HepG2 (cell line): ENCODE results near the gene HSD11B1L. TPM values are rescaled to one million over a fixed set of nuclear protein-coding genes. Genes with fewer than 3 reads are reported as not detected.

Experiments
- ATAC-seq: fragments of 200-7000 bp; cut with Tn5 transposase; 3 replicates; pipeline ENCODE4 v1.9.1; 2020; ENCODE audit warnings: mild to moderate bottlenecking, moderate library complexity
- BruUV-seq: library from RNA; stranded (reverse); fragments of 400-500 nt; replicated peaks from 2 replicates; lab custom pipeline; 2021; lab: Mats Ljungman, UMichigan
- CTCF ChIA-PET: fragments of 300-600 bp; formaldehyde crosslinking; extraction: SDS; loops from one replicate; lab custom pipeline; 2021; ENCODE audit warnings: low total read pairs, inconsistent platforms, low intra/inter-chr PET ratio; lab: Yijun Ruan, JAX
- POLR2A ChIA-PET: fragments of 350-600 bp; sonication (Branson Sonifier 250); formaldehyde crosslinking; loops from one replicate; lab custom pipeline; 2020; ENCODE audit warnings: antibody characterized with exemption, inconsistent platforms; lab: Yijun Ruan, JAX
- DNase-seq: peaks from one replicate; pipeline ENCODE4 v3.0.0-alpha.2; 2015; ENCODE audit warnings: low spot score
- FAIRE-seq: peaks from 3 replicates; lab custom pipeline; 2011; peaks lifted over from hg19 to GRCh38; lab: Jason Lieb, UNC
- H2AFZ ChIP-seq: one replicate; pipeline ENCODE4 v1.6.1; 2011; ENCODE audit warnings: low read length, inconsistent platforms
- H3K27ac ChIP-seq: fragments of 300-600 bp; 3 replicates; pipeline ENCODE4 v1.8.0; 2011; ENCODE audit warnings: mixed run types, mild to moderate bottlenecking, mixed read lengths, low read length, inconsistent platforms; ENCODE audit not compliant: insufficient read depth; ENCODE audit errors: extremely low read length
- H3K27me3 ChIP-seq, 2 experiments: fragments of 200-600 bp in 1 of 2; 2 replicates in 1 of 2; 3 replicates in 1 of 2; pipeline versions ENCODE4 v1.6.0 to v1.8.0; 2011; ENCODE audit warnings: low read length in 2 of 2, mild to moderate bottlenecking in 2 of 2, moderate library complexity in 2 of 2, inconsistent platforms in 1 of 2; ENCODE audit not compliant: insufficient read depth in 2 of 2, control insufficient read depth in 1 of 2
- H3K36me3 ChIP-seq, 2 experiments: fragments of 200-600 bp in 1 of 2; replicated peaks in 1 of 2; 2 replicates in 1 of 2; 3 replicates in 1 of 2; pipeline versions ENCODE4 v1.5.1 to v1.8.0; 2011; ENCODE audit warnings: low read length in 2 of 2, inconsistent platforms in 1 of 2; ENCODE audit not compliant: insufficient read depth in 2 of 2, control insufficient read depth in 1 of 2
- H3K4me1 ChIP-seq: 2 replicates; pipeline ENCODE4 v1.5.1; 2012; ENCODE audit warnings: low read length, inconsistent platforms; ENCODE audit not compliant: insufficient read depth
- H3K4me2 ChIP-seq: 2 replicates; pipeline ENCODE4 v1.6.0; 2011; ENCODE audit warnings: low read depth, low read length, inconsistent platforms
- H3K4me3 ChIP-seq, 3 experiments: fragments of 200-600 bp in 1 of 3; sonication (generic), shearing (Covaris generic) in 1 of 3; replicated peaks in 1 of 3; 2 replicates each; pipeline ENCODE4 v1.5.1; 2011 to 2016; ENCODE audit warnings: low read length in 3 of 3, inconsistent platforms in 2 of 3, low read depth in 2 of 3, mild to moderate bottlenecking in 2 of 3, control low read depth in 1 of 3, mixed read lengths in 1 of 3; ENCODE audit not compliant: insufficient read depth in 1 of 3
- H3K79me2 ChIP-seq: one replicate; pipeline ENCODE4 v1.6.1; 2011; ENCODE audit warnings: low read length, inconsistent platforms; ENCODE audit not compliant: insufficient read depth
- H3K9ac ChIP-seq: 2 replicates; pipeline ENCODE4 v1.6.0; 2011; ENCODE audit warnings: mild to moderate bottlenecking, low read depth, low read length, inconsistent platforms; ENCODE audit not compliant: insufficient read depth
- H3K9me3 ChIP-seq: 2 replicates; pipeline ENCODE4 v1.5.1; 2012; ENCODE audit warnings: mild to moderate bottlenecking, low read length
- H4K20me1 ChIP-seq: 2 replicates; pipeline ENCODE4 v1.6.0; 2011; ENCODE audit warnings: inconsistent platforms, mild to moderate bottlenecking, low read length, moderate library complexity; ENCODE audit not compliant: insufficient read depth
- AGO2 ChIP-seq: fragments of 200-400 bp; formaldehyde crosslinking; optimal IDR thresholded peaks from 2 replicates; pipeline ENCODE3; 2017; ENCODE audit warnings: mild to moderate bottlenecking, low read depth, low read length, moderate library complexity
- CENPT ChIP-seq: sonication (generic); formaldehyde crosslinking; IDR thresholded peaks from 2 replicates; pipeline ENCODE4 v1.8.0; 2022; ENCODE audit warnings: low read depth, mild to moderate bottlenecking, moderate library complexity, missing genetic modification reagents
- HNF4A ChIP-seq: sonication (generic); formaldehyde crosslinking; IDR thresholded peaks from 2 replicates; pipeline ENCODE4 v1.4.0; 2020; ENCODE audit warnings: missing genetic modification reagents
- RARA ChIP-seq: IDR thresholded peaks from 2 replicates; pipeline ENCODE4 v1.6.1; 2016; ENCODE audit warnings: missing genetic modification reagents, missing compliant biosample characterization
- RBFOX2 ChIP-seq: fragments of 200-400 bp; formaldehyde crosslinking; IDR thresholded peaks from 2 replicates; pipeline ENCODE4 v1.6.1; 2017; ENCODE audit warnings: low read depth, mild to moderate bottlenecking, low read length
- RNF2 ChIP-seq: fragments of 450-650 bp; conservative IDR thresholded peaks from 2 replicates; pipeline ENCODE4 v1.6.1; 2016; ENCODE audit warnings: low read depth
- SMAD9 ChIP-seq: sonication (generic); formaldehyde crosslinking; IDR thresholded peaks from 2 replicates; pipeline ENCODE4 v1.5.1; 2020; ENCODE audit warnings: mild to moderate bottlenecking, missing genetic modification reagents
- SP5 ChIP-seq: IDR thresholded peaks from 2 replicates; pipeline ENCODE4 v1.6.1; 2016; ENCODE audit warnings: low read depth, borderline replicate concordance
- STAG1 ChIP-seq: sonication (generic); formaldehyde crosslinking; IDR thresholded peaks from 2 replicates; pipeline ENCODE4 v1.4.0; 2020; ENCODE audit warnings: missing genetic modification reagents
- TBX2 ChIP-seq: sonication (generic); formaldehyde crosslinking; IDR thresholded peaks from 2 replicates; pipeline ENCODE4 v1.5.0; 2020; ENCODE audit warnings: missing genetic modification reagents, mild to moderate bottlenecking, borderline replicate concordance
- TRIM24 ChIP-seq: sonication (generic); formaldehyde crosslinking; IDR thresholded peaks from 2 replicates; pipeline ENCODE4 v1.8.0; 2022; ENCODE audit warnings: mild to moderate bottlenecking, missing genetic modification reagents
- ZC3H4 ChIP-seq: sonication (generic); formaldehyde crosslinking; IDR thresholded peaks from 2 replicates; pipeline ENCODE4 v1.4.0; 2020; ENCODE audit warnings: missing genetic modification reagents, borderline replicate concordance
- ZNF772 ChIP-seq: sonication (generic); formaldehyde crosslinking; IDR thresholded peaks from 2 replicates; pipeline ENCODE4 v1.5.0; 2020; ENCODE audit warnings: mild to moderate bottlenecking, missing genetic modification reagents
- WGBS: methylation state at CpG from one replicate; pipeline ENCODE4 v1.1.6; 2017; ENCODE audit warnings: low lambda C conversion rate; 5-methylcytosine and 5-hydroxymethylcytosine counted together
- in situ Hi-C: cut with HindIII; loops from 2 replicates; pipeline ENCODE4 v1.10.0; 2017; ENCODE audit warnings: low pct_unique_long_range_greater_than_20kb; ENCODE audit not compliant: extremely low pct_ligation_motif_present
- intact Hi-C: fragments of 100-400 bp; cut with micrococcal nuclease; formaldehyde crosslinking; loops from one replicate; pipeline ENCODE4 v1.10.0; 2022; ENCODE audit not compliant: unreplicated experiment
- polyA plus RNA-seq, 8 experiments: library from polyadenylated mRNA; depleted of rRNA in 3 of 8; stranded (reverse) in 7 of 8; unstranded in 1 of 8; fragments of >200 nt; fragmentation: Illumina TruSeq in 4 of 8; extraction: Trizol in 4 of 8; gene quantifications; 2 replicates each; pipeline versions ENCODE4 v1.2.1 to v1.2.3, GENCODE V29; 2011 to 2016; ENCODE audit warnings: low read depth in 4 of 8, missing spikeins in 1 of 8, mixed read lengths in 1 of 8; ENCODE audit not compliant: insufficient read depth in 1 of 8
- total RNA-seq, 5 experiments: library from RNA; depleted of rRNA; stranded (reverse); fragments of >200 nt; fragmentation: Illumina TruSeq; extraction: Trizol; gene quantifications; 2 replicates each; pipeline ENCODE4 v1.2.3, GENCODE V29; 2016; ENCODE audit warnings: low read depth in 1 of 5
- TF ChIP-seq, protein P1 (sequence below): sonication (generic); formaldehyde crosslinking; conservative IDR thresholded peaks from 2 replicates; pipeline ENCODE4 v1.4.0; 2020; ENCODE audit warnings: missing genetic modification reagents
- TF ChIP-seq, protein P2 (sequence below): sonication (generic); formaldehyde crosslinking; IDR thresholded peaks from 2 replicates; pipeline ENCODE4 v1.4.0; 2020; ENCODE audit warnings: mild to moderate bottlenecking, missing genetic modification reagents
- TF ChIP-seq, protein P3 (sequence below): sonication (generic); formaldehyde crosslinking; IDR thresholded peaks from 2 replicates; pipeline ENCODE4 v1.4.0; 2020; ENCODE audit warnings: mild to moderate bottlenecking, missing genetic modification reagents
- TF ChIP-seq, protein P4 (sequence below): sonication (generic); formaldehyde crosslinking; IDR thresholded peaks from 2 replicates; pipeline ENCODE4 v1.5.1; 2020; ENCODE audit warnings: mild to moderate bottlenecking, missing genetic modification reagents, moderate library complexity

Gene HSD11B1L
- total and polyA plus RNA-seq, 2 of the 13 experiments (the other 11 are each of a cell fraction or from before 2014, with no cell fraction given), result 2.8 to 3.9 TPM

DNA sequence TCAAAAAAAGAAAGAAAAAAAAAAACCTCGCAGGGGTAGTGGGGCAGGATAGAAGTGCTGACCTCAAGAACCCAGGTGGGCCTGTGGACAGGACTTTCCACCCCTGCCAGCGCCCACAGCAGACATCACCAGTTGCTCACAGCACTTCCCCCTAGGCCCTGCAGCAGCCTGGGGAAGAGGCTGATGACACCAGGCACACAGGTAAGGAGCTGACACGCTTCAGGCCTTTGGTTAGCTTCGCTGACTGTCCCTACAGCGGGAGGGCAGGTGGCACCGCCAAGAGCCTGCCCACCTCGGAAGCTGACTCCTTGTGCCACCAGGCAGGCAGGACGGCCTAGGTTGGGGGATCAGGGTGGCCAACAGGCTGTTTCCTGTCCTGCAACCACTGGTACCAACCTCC, 30.2 kb downstream of the HSD11B1L start (continued):
- TF ChIP-seq, protein P1, sequence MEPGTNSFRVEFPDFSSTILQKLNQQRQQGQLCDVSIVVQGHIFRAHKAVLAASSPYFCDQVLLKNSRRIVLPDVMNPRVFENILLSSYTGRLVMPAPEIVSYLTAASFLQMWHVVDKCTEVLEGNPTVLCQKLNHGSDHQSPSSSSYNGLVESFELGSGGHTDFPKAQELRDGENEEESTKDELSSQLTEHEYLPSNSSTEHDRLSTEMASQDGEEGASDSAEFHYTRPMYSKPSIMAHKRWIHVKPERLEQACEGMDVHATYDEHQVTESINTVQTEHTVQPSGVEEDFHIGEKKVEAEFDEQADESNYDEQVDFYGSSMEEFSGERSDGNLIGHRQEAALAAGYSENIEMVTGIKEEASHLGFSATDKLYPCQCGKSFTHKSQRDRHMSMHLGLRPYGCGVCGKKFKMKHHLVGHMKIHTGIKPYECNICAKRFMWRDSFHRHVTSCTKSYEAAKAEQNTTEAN (CRISPR knock-in tag), result no peak
- TF ChIP-seq ZC3H4, result no peak
- TF ChIP-seq, protein P2, sequence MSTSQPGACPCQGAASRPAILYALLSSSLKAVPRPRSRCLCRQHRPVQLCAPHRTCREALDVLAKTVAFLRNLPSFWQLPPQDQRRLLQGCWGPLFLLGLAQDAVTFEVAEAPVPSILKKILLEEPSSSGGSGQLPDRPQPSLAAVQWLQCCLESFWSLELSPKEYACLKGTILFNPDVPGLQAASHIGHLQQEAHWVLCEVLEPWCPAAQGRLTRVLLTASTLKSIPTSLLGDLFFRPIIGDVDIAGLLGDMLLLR (CRISPR knock-in tag), result no peak
- TF ChIP-seq CENPT (CRISPR knock-in tag), result no peak
- TF ChIP-seq SMAD9 (CRISPR knock-in tag), result no peak

DNA sequence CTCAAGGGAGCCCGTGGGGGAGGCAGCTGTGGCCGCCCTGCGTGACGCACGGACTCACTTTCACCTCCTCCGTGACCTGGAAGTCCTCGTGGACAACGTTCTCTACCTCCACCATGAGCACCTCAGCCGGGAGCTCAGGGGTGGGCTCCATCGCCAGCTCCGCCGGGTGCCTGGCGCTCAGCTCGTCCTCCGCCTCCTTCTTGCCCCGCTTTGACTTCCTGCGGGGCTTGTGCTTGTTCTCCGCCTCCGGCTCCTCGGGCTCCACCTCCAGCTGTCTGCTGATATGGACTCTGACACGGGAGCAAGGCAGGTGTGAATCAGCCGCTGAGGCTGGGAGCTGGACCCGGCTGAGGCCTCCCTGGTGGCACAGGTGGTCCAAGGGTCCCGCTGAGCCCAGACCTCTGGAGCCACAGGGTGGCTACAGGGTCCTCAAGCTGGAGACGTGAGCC, 30.9 kb downstream of the HSD11B1L start:
- ATAC-seq, result no peak
- Histone ChIP-seq H3K4me2 (no peak overlapping the region), H3K4me1 (peaks cover 19% of the 10 kb centered on the region), H3K36me3 (peaks cover 41 to 73% of the 10 kb centered on the region in 2 experiments), H3K4me3 (no peak overlapping the region), H3K9me3 (no peaks in the 10 kb centered on the region), H3K79me2 (peaks cover 18% of the 10 kb centered on the region), H3K27me3 (no peaks in the 10 kb centered on the region)
- 93% methylated on average over 19 of the region's 25 CpGs for WGBS
- no peak for FAIRE-seq
- no peak for DNase-seq
- POLR2A ChIA-PET, result interaction anchor here (0.6 to 3.4 kb wide), 3 partner anchors 8 to 43 kb away, joined by 3 to 13 read pairs (median 6); partner anchors contain the start of genes CATSPERD, LONP1 and RPL36
- BruUV-seq, result no TSS peak
- CTCF ChIA-PET, result no interaction called here
- in situ Hi-C loops (no loop called here), intact Hi-C loops (no loop called here)
- no peak for TF ChIP-seq TBX2 (CRISPR knock-in tag)
- TF ChIP-seq RNF2, result no peak
- no peak for TF ChIP-seq HNF4A (CRISPR knock-in tag)
- TF ChIP-seq AGO2, result peak; percentile 82
- TF ChIP-seq, protein P3, sequence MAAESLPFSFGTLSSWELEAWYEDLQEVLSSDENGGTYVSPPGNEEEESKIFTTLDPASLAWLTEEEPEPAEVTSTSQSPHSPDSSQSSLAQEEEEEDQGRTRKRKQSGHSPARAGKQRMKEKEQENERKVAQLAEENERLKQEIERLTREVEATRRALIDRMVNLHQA (CRISPR knock-in tag), result no peak
- TF ChIP-seq RARA (CRISPR knock-in tag), result no peak
- no peak for TF ChIP-seq STAG1 (CRISPR knock-in tag)
- TF ChIP-seq RBFOX2, result peak; percentile 55; the same call in 1 of the 2 replicates
- TF ChIP-seq TRIM24 (CRISPR knock-in tag), result no peak
- TF ChIP-seq, protein P4, sequence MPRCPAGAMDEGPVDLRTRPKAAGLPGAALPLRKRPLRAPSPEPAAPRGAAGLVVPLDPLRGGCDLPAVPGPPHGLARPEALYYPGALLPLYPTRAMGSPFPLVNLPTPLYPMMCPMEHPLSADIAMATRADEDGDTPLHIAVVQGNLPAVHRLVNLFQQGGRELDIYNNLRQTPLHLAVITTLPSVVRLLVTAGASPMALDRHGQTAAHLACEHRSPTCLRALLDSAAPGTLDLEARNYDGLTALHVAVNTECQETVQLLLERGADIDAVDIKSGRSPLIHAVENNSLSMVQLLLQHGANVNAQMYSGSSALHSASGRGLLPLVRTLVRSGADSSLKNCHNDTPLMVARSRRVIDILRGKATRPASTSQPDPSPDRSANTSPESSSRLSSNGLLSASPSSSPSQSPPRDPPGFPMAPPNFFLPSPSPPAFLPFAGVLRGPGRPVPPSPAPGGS (CRISPR knock-in tag), result no peak
- TF ChIP-seq SP5 (CRISPR knock-in tag), result no peak
- no peak for TF ChIP-seq ZNF772 (CRISPR knock-in tag)
- TF ChIP-seq, all 625 proteins: peak for 2
- peaks cover 15% of the 10 kb centered on the region; the same call in 1 of the 2 replicates for H4K20me1 ChIP-seq
- no peak overlapping the region for H2AFZ ChIP-seq
- H3K27ac ChIP-seq, result no peak overlapping the region
- no peak overlapping the region for H3K9ac ChIP-seq
